ENCODE results near the gene BRD2. TPM values are rescaled to one million over a fixed set of nuclear protein-coding genes. Genes with fewer than 3 reads are reported as not detected.

Gene BRD2
- total RNA-seq, 1 experiment from 2014 or later: 252 TPM

GRCh38 chr6:32970413-32971241 lies 2.2 kb downstream of the BRD2 start:
- Histone ChIP-seq H3K79me1 (ENCODE audit: insufficient read depth, low read depth, low read length, poor library complexity, severe bottlenecking) (no peaks in the 10 kb centered on the region), H3K27me3 (ENCODE audit: insufficient read depth, low read length) (no peaks in the 10 kb centered on the region), H3K23me2 (ENCODE audit: insufficient read length, low read depth, low read length, poor library complexity, severe bottlenecking) (peaks cover 23% of the 10 kb centered on the region), H3K4ac (ENCODE audit: low read depth, low read length) (peak overlapping the region; percentile 97), H3K9me3 (ENCODE audit: control insufficient read depth, low read depth, low read length) (no peaks in the 10 kb centered on the region), H3K79me2 (ENCODE audit: insufficient read depth, low read length) (peaks cover 33% of the 10 kb centered on the region), H4K91ac (ENCODE audit: insufficient read length, low read depth, low read length) (peak overlapping the region; percentile 96), H2BK20ac (ENCODE audit: low read depth, low read length, poor library complexity, severe bottlenecking) (peak overlapping the region; percentile 49), H2BK15ac (ENCODE audit: low read depth, low read length) (no peak overlapping the region), H2AK5ac (ENCODE audit: insufficient read length, low read length) (peak overlapping the region; percentile 44), H3T11ph (ENCODE audit: low read length) (peak overlapping the region; percentile 96), H3K4me2 (ENCODE audit: insufficient read depth, insufficient read length, low read length) (peak overlapping the region; percentile 87), H4K8ac (replicated peaks; ENCODE audit: insufficient read length, low read depth, low read length) (peak overlapping the region; percentile 97), H3K27ac (ENCODE audit: insufficient read length, low read depth, low read length) (peak overlapping the region; percentile 100), H3K9ac (ENCODE audit: extremely low read depth, insufficient read length, low read length) (peak overlapping the region; percentile 100), H3K14ac (ENCODE audit: insufficient read depth, low read length) (peak overlapping the region; percentile 96), H3K18ac (ENCODE audit: insufficient read length, low read depth, low read length) (peak overlapping the region; percentile 96), H4K20me1 (ENCODE audit: control insufficient read depth, insufficient read depth, insufficient read length) (no peaks in the 10 kb centered on the region), H2BK12ac (ENCODE audit: insufficient read length, low read depth, low read length) (peak overlapping the region; percentile 89), H2BK120ac (ENCODE audit: low read depth, low read length, poor library complexity, severe bottlenecking) (peak overlapping the region; percentile 96), H2AFZ (ENCODE audit: low read length) (no peak overlapping the region), H3K4me1 (ENCODE audit: insufficient read depth, low read length) (no peaks in the 10 kb centered on the region), H2BK5ac (ENCODE audit: insufficient read length, low read length) (peak overlapping the region; percentile 99), H4K5ac (ENCODE audit: insufficient read length, low read depth, low read length) (peak overlapping the region; percentile 99), H3K56ac (ENCODE audit: insufficient read length, low read depth, low read length) (peak overlapping the region; percentile 100), H3K23ac (ENCODE audit: insufficient read length, low read depth, low read length) (peak overlapping the region; percentile 64)
- no peak for TF ChIP-seq CTCF (conservative IDR thresholded peaks at IDR 0.05)
- H3K36me3 Mint-ChIP-seq (ENCODE audit: insufficient read depth in 1 of 3, low read depth in 3 of 3): peaks cover 51 to 57% (median 52%) of the 10 kb centered on the region in 3 experiments
- WGBS (ENCODE audit: extremely low coverage, insufficient read length, low lambda C conversion rate): no CpG with 5 or more reads among the region's 43 CpGs
- peaks cover 4% of the 10 kb centered on the region; the same call in 1 of the 2 replicates for H3K27me3 Mint-ChIP-seq (ENCODE audit: low read depth)
- DNase-seq: peak; percentile 80
- peak overlapping the region; percentile 100 for H3K27ac Mint-ChIP-seq
- H3K9me3 Mint-ChIP-seq: peaks cover 7 to 11% of the 10 kb centered on the region in 2 experiments
- peak overlapping the region; percentile 96 for H3K4me3 Mint-ChIP-seq
- H3K4me1 Mint-ChIP-seq: peaks cover 23 to 27% of the 10 kb centered on the region in 2 experiments
